Measurements from ENCODE around the gene HDAC9. TPM values are rescaled to one million over a fixed set of nuclear protein-coding genes. Genes with fewer than 3 reads are reported as not detected.

Gene HDAC9
- total and polyA plus RNA-seq, 12 donors: 2.6 to 23.1 (median 7.5) TPM

- TF ChIP-seq, protein P1, sequence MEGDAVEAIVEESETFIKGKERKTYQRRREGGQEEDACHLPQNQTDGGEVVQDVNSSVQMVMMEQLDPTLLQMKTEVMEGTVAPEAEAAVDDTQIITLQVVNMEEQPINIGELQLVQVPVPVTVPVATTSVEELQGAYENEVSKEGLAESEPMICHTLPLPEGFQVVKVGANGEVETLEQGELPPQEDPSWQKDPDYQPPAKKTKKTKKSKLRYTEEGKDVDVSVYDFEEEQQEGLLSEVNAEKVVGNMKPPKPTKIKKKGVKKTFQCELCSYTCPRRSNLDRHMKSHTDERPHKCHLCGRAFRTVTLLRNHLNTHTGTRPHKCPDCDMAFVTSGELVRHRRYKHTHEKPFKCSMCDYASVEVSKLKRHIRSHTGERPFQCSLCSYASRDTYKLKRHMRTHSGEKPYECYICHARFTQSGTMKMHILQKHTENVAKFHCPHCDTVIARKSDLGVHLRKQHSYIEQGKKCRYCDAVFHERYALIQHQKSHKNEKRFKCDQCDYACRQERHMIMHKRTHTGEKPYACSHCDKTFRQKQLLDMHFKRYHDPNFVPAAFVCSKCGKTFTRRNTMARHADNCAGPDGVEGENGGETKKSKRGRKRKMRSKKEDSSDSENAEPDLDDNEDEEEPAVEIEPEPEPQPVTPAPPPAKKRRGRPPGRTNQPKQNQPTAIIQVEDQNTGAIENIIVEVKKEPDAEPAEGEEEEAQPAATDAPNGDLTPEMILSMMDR (IDR thresholded peaks at IDR 0.05): no peak
- no peak for TF ChIP-seq POLR2A (IDR thresholded peaks at IDR 0.05)
- Histone ChIP-seq H3K4me1 (replicated peaks in 1 of 2) (no peaks in the 10 kb centered on the region), H3K27ac (no peak overlapping the region), H3K4me3 (no peak overlapping the region), H3K36me3 (replicated peaks in 1 of 2) (no peaks in the 10 kb centered on the region), H3K9me3 (replicated peaks in 1 of 3) (no peaks in the 10 kb centered on the region), H3K27me3 (no peaks in the 10 kb centered on the region)
- DNase-seq: no peak
- intact Hi-C loops (cut with DNase I): no loop called here
- 64 to 74% (median 73%) methylated on average over 1 of the region's 1 CpG for WGBS, 4 donors
These were observed 308.4 kb downstream of the HDAC9 start for GRCh38 chr7:18803923-18804322.

DNA sequence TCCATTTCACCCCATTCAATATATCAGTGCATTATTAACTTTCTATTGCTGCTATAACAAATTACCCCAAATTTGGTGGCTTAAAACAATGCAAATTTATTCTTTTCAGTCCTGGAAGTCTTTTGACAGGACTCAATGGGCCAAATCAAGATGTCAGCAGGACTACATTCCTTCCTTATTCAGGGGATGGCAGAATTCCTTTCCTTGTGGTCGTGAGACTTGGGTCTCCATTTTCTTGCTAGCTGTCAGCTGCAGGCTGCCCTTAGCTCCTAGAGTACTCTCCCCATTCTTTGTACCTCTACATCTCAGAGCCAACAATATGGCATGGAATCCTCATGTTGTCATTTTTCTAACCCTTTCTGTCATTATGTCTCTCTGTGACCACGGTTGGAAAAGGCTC is 310.6 kb downstream of the HDAC9 start:
- TF ChIP-seq POLR2A (IDR thresholded peaks at IDR 0.05): no peak
- TF ChIP-seq, protein P1 (IDR thresholded peaks at IDR 0.05): no peak
- Histone ChIP-seq H3K4me3 (no peak overlapping the region), H3K27ac (no peak overlapping the region), H3K9me3 (replicated peaks in 1 of 3) (no peaks in the 10 kb centered on the region), H3K36me3 (replicated peaks in 1 of 2) (no peaks in the 10 kb centered on the region), H3K27me3 (no peaks in the 10 kb centered on the region), H3K4me1 (replicated peaks in 1 of 2) (no peaks in the 10 kb centered on the region)
- 66 to 94% (median 74%) methylated on average over 2 of the region's 2 CpGs for WGBS, 4 donors
- no peak for DNase-seq
- intact Hi-C loops (cut with DNase I): no loop called here

GRCh38 chr7:18808026-18808425 is 312.5 kb downstream of the HDAC9 start:
- no peak overlapping the region for H3K4me3 ChIP-seq
- 65 to 81% (median 73%) methylated on average over 3 of the region's 3 CpGs for WGBS, 4 donors

GRCh38 chr7:18815261-18815960 is 319.9 kb downstream of the HDAC9 start:
- intact Hi-C loops (cut with DNase I): no loop called here
- Histone ChIP-seq H3K27me3 (no peaks in the 10 kb centered on the region), H3K36me3 (replicated peaks in 1 of 2) (no peaks in the 10 kb centered on the region), H3K27ac (no peak overlapping the region), H3K9me3 (replicated peaks in 1 of 3) (no peaks in the 10 kb centered on the region), H3K4me1 (replicated peaks in 1 of 2) (no peaks in the 10 kb centered on the region), H3K4me3 (no peak overlapping the region)
- DNase-seq: no peak
- TF ChIP-seq POLR2A (IDR thresholded peaks at IDR 0.05): no peak
- TF ChIP-seq, protein P1 (IDR thresholded peaks at IDR 0.05): no peak
- WGBS, 4 donors: 75 to 94% (median 81%) methylated on average over 3 of the region's 3 CpGs

More at GRCh38 chr7:18808026-18808425, 312.5 kb downstream of the HDAC9 start:
- Histone ChIP-seq H3K27me3 (no peaks in the 10 kb centered on the region), H3K36me3 (replicated peaks in 1 of 2) (no peaks in the 10 kb centered on the region), H3K4me1 (replicated peaks in 1 of 2) (no peaks in the 10 kb centered on the region), H3K9me3 (replicated peaks in 1 of 3) (no peaks in the 10 kb centered on the region), H3K27ac (no peak overlapping the region)
- TF ChIP-seq POLR2A (IDR thresholded peaks at IDR 0.05): no peak
- no peak for DNase-seq
- intact Hi-C loops (cut with DNase I): no loop called here

DNA sequence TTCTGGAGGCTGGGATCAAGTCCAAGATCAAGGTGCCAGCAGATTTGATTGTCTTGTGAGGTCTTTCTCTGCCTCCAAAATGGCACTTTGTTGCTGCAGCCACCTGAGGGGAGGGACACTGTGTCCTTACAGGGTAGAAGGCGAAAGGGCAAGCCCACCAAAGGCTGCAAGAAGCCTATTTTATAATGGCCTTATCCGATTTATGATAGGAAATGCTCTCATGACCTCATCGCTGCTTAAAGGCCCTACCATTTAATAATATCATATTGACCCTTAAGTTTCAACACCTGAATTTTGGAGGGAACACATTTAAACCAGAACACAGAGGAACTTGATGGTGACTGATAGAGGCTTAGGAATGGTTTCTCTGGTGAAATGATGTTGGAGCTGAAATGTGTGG is 325.4 kb downstream of the HDAC9 start:
- DNase-seq: no peak
- TF ChIP-seq, protein P1 (IDR thresholded peaks at IDR 0.05): no peak
- no peak for TF ChIP-seq POLR2A (IDR thresholded peaks at IDR 0.05)
- no peaks in the 10 kb centered on the region for H3K4me1 ChIP-seq (replicated peaks in 1 of 2)
- WGBS, 4 donors: 81 to 89% (median 88%) methylated on average over 3 of the region's 3 CpGs
- H3K9me3 ChIP-seq (replicated peaks in 1 of 3): no peaks in the 10 kb centered on the region
- intact Hi-C loops (cut with DNase I): no loop called here
- no peaks in the 10 kb centered on the region for H3K36me3 ChIP-seq (replicated peaks in 1 of 2)
- H3K4me3 ChIP-seq: no peak overlapping the region
- no peaks in the 10 kb centered on the region for H3K27me3 ChIP-seq
- H3K27ac ChIP-seq: no peak overlapping the region

Data from adrenal gland (tissue), 12 donors.